Islet precursor cell (in vitro differentiated cells): ENCODE results near the gene NOX5.

Experiments used
- DNase-seq: peaks from one replicate; pipeline ENCODE4 v3.0.0-alpha.2; 2018

NOX5 gene

DNA sequence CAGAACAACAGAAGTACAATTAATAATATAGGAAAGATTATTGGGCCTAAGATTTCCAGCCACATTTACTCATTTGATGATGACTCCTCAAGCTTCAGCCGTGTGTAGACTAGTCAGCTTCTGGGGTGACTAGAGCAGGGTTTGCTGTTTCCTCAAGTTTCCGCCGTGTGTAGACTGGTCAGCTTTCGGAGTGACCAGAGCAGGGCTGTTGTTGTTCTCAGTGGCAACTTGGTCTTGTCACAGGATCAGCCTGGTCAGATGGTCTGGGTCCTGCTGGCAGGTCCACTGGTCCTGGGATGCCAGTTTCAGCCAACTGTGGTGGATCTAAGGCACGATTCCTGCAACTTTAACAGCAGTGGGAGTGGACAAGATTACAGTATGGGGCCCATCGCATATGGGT, 21.8 kb upstream of the NOX5 start:
- DNase-seq = no peak

DNA sequence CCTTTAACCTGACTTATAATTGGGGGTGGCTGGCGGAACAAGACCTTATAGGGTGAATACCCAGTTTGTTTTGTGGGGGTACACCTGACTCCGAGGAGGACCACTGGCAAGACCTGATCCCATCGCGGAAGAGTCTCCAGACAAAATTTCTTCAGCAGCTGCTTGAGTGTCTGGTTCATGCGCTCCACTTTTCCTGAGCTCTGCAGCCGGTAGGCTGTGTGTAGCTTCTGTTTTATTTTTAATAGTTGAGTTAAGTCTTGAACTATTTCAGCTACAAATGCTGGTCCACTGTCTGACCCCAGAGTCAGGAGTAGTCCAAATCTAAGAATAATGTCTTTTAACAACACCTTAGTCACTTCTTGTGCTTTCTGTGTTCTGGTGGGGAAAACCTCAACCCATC, 21.2 kb upstream of the NOX5 start:
- DNase-seq = no peak

DNA sequence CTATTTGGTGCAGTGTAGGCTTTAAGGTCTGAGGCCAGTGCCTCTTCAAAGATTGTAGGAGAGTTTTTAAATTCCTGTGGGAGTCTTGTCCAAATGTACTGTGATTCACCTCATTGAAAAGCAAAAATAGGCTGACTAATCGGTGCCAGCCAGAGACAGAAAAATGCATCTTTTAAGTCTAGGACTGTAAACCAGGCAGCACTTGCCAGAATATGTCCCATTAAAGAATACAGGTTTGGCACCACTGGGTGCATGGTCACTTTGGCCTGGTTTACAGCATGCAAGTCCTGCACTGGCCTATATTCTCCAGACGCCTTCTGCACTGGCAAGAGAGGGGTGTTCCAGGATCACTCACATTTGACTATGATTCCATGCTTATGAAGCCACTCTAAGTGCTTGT, 20.3 kb upstream of the NOX5 start:
- DNase-seq = no peak

DNA sequence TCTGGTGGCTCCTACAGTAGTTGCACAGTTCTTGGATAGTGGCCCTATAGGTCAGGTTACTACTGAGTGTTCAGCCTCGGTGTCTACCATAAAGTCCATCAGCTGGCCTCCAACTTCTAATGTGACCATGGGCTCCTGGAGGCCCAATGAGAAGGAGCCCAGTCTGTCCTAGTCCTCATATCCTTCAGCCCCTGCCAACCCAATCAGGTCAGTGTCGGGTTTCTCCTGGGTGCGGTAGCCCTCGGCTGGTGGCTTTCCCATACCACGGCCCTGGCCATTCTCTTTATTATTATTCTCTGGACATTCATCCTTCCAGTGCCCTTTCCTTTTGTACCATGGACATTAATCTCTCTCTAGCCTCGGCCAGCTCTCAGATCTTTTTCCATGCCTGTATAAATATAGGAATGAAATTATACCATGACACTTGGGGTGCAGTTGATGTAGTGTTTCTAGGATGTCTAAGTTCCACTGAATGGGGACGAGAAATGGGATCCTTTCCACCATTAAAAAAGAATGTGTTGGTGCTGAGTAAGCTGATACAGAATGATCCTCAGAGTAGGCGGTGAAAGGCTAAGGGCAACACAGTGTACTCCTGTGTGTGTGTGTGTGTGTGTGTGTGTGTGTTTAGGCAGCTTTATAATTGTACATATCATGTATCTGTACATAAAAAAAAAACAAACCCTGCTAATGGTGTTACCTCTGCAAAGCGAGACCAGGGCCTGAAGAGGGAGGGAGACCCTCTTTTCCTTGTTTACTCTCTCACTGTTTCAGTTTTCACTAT, 19.3 kb upstream of the NOX5 start:
- no peak for DNase-seq

DNA sequence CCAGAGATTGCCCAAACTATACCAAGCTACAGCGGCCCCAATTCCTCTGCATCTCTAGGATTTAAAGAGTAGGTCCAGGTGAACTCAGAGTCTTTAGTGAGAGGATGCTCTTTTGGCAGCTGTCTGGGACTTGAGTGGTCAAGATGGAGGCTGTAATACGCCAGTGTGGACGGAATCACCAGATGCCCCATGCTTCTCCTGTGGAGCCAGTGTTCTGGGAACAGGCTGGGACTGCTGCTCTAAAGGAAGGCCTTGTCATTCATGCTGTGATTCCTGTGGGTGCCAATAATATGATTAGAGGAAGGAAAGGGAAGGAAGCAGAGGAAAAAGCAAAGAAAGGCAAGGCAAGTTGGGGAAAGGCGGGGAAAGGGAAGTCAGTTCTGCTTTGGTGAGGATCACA, 17.4 kb upstream of the NOX5 start:
- DNase-seq = no peak

DNA sequence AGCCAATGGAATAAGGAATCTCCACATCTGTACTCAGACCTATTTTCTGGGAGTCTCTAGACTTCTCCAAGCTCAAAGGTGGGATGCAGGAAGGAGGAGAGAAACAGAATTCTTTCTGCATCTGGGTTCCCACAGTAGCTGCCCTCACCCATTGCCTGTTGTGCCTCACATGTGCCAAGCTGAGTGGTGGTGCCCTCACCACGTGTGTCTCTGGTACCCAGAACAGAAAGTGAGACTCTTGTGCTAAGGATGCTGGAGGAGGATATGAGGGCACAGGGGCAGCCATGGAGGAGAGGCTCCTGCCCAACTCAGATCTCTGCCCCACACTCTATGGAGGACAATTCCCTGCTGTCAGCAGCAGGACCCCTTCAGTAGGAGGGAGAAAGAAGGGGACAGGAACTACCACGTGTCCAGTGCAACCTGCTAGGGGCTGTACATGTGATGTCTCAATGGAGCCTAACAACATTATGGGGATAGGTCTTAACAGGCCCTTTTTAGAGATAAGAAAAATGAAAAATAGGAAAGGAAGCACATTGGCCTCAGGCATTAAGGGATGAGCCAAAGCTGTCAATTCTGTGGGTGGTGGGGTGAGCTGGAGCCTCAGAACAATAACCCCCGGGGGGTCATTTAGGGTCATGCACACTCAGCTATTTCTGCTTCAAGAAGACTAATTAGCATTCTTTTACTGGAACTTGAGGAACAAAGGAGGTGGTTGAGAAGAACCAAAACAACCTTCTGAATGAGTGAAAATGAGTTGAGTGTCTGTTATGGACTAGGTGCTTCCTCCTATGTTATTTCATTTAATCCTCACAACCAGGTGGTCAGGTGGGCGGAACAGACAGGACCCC, 16.3 kb upstream of the NOX5 start:
- no peak for DNase-seq

DNA sequence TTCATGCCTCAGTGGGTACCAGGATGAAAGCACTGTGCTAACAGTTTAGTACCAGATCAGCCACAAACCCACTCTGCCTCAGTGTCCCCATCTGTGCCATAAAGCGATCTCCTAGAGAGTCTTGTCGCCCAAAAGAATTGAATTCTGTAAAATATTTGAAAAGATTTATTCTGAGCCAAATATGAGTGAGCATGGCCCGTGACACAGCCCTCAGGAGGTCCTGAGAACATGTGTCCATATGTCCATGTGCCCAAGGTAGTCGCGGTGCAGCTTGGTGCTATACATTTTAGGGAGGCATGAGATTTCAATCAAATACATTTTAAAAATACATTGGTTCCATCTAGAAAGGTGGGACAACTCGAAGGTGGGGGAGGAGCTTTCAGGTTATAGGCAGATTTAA, 15.4 kb upstream of the NOX5 start:
- DNase-seq = no peak

DNA sequence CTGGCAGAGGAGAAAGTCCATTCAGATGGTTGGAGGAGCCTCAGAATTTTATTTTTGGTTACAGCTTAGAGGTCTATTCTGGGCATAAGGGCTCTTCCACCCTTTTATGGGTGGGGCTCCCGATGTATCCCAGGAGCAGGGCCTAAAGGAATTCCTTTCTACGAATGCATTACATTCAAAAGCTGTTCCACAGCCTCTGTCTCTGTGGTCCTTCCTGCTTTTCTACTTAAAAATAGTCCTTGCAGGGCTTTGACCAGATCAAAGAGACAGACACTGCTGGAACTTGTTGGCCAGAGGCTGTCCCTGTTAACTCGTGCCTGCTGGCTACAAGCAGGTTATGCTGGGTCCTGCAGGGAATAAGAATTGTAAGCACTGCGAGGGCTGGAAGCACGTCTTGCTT, 14.4 kb upstream of the NOX5 start:
- DNase-seq = peak; percentile 78

DNA sequence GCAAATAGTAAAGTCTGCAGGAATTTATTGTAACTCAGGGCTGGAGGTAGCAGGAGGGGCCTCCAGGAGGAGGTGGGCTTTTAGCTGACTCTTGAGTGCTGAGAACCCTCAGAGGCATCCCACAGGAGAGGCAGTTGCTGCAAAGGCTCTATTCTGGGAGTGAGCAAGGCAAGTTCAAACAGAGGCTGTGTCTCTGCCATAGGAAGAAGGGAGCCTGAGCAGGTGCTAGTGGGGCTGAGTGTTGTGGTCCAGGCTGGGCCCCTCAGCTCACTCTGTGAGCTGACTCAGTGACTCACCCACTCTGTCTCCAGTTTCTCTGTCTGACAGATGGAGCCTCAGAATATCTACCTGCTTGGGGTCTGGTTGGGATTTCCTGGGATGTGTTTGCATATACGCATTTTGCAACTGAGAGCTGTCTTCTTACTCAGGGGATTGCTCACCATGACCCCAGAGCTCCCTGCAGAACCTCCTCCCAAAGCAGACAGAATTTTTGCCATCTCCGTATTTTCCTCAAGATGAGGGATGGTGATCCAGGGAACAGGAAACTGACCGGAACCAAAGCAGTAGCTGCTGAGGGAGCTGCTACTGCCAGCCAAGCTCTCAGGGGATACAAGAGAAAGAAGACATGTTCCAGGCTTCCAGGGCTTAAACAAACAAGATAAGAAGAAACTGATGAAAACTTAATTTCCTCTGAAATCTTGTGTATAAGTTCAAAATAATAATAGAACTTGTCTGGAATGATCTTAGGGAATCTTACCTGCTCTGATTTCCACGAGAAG, 13.6 kb upstream of the NOX5 start:
- DNase-seq = no peak

DNA sequence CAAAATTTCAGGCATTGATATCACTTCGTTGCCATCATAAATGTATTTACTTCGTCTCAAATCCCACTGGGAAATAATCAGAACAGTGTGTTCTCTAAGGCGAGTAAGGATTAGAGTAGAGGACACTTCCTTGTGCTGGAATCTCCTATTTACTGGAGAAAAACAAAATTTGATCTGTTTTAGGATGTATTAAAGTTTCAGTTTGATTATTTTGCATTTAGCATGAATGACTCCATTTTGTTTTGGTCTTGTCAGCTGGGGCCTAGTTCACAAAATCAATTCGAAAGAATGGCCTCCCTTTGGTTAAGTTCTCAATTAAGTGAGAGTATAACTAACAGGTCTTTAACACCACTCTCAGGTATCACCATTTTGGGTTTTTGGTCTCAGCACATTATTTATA, 11.7 kb upstream of the NOX5 start:
- no peak for DNase-seq

DNA sequence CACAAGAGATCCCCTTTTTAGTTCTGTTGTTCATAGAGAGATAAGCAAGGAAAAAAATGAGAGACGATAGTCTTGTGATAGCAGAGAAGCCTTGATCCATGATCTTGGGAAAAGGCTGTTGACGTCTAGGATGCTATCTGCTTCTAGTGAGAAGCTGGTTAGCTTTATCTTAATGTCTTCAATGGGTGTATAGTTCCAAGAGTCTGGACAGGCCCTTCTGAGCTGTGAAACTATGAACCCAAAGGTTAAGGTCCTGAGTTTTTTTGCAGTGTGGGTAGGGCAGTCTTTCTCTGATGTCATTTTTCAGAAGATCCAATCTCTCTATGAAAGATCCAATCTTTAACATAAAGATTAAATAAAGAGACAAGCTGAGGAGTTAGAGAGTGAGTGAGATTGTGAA, 10.5 kb upstream of the NOX5 start:
- DNase-seq = no peak

DNA sequence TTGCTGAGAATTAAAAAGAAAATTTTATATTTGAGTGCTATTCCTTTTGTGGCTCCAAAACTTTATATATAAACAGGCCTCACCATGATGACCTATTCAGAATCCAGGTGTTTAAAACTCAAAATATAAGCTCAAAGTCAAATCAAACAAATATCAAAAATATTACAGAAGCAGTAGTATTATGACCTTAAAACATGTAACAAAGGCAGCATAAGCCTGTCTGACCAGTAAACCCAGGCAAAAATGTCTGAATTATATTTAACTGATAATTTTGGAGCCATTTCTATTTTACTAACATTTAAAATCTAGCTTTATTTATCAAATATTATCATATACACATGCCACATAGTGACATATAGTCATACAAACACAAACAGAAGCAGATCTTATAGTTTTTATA, 6.4 kb upstream of the NOX5 start:
- no peak for DNase-seq

DNA sequence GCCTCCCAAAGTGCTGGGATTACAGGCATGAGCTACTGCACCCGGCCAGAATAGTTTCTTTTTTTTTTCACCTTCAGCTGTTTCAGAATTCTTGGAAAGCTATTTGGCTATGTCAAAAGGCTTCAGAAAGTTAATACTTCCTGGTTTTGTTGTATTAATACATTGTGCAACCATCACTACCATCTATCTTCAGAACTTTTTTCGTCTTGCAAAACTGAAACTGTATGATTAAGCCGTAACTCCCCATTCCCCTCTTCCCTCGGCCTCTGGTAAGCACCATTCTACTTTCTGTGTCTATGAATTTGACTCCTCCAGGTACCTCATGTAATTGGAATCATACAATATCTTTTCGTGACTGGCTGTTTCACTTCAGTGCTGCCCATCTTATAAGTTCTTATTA, 5.2 kb upstream of the NOX5 start:
- DNase-seq = no peak

DNA sequence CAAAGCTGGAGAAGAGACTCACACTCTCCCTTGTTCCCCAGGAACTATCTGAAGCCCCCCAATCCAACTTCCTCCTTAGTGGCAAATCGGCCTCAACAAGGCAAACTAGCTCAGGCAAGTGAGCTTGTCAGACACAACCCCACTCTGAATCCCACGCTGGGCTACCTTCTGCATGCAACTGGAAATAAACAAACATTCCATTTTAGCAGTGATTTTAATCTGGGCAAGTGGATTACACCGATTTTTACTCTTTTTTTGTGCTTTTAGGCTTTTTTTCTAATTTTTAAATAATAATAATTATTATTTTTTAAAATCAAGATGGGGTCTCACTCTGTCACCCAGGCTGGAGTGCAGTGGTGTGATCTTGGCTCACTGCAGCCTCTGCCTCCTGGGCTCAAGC, 2.9 kb upstream of the NOX5 start:
- DNase-seq = no peak

DNA sequence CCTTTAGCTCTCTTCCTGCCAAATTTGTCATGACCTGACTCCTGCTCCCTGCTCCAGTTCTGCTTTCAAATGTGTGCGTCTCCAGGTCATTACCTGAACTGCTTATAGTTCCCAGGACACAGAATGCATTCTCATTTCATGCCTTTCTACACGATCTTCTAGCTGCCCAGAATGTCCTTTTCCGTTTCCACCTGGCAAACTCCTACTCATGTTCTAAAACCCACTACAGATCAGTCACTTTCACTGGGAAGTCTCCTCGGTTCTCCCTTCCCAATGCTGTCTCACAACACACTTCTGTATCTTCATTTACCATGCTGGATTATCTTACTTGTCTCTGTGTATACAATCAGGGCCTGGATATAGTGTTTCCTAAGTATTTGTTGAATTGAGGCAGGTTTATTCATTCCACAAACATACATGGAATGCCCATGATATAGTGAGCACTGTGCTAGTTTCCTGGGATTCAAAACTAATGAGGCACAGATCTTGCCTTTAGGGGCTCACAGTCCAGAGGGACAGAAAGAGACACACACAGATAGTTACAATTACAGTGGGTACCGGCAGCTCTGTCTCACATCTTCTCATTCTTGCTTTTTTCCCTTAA, 1.6 kb upstream of the NOX5 start:
- no peak for DNase-seq

DNA sequence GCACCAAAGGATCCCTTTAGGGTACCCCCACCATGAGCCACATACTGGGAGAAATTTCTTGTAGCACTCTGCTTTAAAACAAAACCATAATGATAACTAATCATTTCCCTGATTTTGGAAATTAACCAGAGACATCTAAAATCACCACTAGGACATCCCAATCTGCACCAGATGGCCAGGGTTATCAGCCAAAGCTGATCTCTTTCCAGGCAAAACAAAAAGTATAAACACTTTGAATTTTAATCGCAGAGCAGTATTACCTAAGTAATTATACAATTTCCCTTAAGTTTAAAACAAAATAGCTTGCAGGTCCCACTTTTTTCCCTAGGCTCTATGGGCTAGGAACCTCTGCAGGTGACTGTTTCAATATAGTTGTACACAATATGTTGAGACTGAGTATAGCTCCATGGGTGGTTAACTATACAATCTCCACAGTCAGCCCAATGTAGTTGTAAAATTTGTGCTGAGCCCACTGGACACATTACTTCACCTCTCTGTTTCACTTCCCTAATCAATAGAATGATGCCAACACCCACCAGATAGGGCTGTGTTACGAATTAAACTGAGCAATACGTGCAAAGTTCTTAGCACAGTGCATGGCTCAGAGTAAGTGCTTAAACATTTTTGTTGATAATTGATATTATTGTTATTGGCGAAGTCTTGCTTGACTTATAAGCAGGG, 629 bp upstream of the NOX5 start:
- no peak for DNase-seq

DNA sequence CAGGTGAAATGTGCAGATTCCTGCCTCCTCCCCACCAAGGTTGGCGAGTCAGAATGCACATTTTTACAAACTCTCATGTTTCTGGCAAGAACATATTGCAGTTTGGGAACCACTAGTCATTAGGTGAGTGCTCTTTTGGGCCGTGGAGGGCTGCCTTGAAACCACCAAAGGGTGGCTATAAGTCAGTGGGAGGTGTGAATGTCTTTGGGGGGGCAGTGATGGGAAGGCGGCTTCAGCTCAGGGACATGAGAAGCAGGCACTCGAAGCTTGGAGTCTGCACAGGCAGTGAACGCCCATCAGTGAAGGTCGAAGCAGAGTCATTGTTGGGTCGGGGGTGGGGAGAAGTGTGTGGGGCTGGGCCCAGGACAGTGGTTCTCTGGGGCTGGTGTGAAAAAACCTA, 1.1 kb downstream of the NOX5 start:
- peak; percentile 35 for DNase-seq

DNA sequence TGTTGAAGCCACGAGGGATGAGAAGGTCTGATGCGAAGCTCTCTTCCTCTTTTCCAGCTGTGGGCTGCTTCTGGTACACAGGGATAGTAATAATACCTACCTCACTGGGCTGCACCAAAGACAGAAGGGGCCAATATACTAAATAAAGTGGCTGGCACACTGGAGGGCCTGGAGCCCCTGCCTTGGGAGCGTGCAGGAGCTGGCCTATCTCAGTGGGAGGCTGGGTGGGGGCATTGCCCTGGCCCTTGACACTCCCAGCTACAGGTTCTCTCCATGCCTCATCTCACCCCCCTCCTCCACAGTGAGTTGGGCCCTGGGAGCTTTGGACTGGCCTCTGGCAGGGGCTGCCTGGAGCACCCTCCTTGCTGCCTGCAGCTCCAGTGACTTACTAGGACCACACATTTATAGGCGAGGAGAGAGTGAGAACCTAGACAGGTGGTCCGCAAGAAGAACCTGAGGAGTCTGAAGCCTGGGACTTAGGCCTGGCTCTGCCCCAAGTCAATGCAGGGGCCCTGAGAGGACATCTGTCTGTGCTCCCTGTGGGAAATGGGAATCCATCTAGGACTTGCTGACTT, 1.6 kb downstream of the NOX5 start:
- no peak for DNase-seq

DNA sequence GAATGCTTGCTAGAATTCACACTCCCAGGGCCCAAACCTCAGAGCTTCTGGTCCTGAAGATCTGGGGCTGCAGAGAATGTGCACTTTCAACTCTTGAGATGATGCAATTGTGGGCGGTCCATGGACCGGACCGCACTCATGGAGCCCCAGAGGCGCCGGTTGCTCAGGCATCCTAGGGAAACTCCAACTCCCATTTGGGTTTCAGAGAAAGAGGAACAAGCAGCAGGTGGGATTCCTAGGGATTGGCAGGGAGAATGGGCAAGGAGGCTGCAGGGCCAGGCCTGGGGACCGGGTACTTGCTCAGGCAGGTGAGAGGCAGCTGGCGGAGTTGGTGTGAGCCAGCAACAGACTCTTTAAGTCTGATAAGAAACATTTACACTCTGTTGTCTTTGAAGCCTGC, 3.5 kb downstream of the NOX5 start:
- no peak for DNase-seq

DNA sequence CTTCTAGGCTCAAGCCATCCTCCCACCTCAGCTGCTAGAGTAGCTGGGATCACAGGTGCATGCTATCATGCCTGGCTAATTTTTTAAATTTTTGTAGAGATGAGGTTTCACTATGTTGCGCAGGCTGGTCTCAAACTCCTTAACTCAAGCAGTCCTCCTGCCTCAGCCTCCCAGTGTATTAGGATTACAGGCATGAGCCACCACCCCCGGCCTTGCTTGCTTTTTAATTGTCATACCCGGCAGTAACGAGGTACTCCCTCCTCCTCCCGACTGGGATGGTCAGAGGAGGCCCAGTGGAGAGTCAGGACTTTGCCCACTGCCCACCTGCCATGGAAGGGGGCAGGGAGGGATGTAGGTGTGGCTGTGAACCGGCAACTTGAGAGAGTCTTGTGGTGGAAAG, 4.5 kb downstream of the NOX5 start:
- DNase-seq = no peak

DNA sequence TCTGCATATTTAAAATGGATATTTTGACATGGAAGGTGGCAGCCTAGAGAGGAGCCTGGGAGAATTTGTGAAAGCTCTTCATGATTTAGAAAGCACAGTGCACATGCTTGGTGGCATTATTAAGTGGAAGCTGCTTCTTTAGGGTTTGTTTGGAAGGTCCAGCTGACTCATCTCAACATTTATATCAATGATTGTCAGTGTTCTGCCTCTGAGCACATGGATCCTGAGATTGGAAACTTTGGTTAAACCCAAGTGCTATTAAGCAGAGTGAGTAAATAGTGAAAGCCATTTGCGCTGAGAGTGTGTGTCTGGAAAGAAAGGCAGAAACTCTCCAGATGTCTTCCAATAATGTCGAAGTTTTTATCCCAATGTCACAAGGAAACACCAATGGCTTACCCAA, 7.4 kb downstream of the NOX5 start:
- DNase-seq = no peak

DNA sequence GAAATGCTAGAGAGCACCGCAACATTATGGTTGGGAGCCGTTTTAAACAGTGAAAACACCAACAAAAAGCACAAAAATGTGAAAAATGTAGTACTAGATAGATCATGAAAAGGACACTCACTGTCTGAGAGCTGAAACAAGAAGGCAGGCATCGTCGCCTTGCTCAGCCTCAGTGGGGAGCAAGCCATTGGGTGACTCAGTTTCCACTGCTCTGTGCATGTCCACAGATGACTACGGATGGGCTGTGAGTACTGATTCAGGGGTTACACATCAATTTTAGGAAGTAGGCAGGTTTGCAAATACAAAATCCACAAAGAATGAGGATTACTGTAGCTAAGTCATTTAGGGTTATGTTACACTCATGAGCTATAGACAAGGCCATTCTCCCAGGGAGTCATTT, 10.8 kb downstream of the NOX5 start:
- no peak for DNase-seq
